Adrenal gland (tissue), 12 donors: Measurements from ENCODE around the gene MMP13. TPM values are rescaled to one million over a fixed set of nuclear protein-coding genes. Genes with fewer than 3 reads are reported as not detected.

Experiments used
- DNase-seq, 7 donors: peaks; one replicate each; pipeline ENCODE4 v3.0.0-alpha.2; 2019 to 2020
- H3K27ac ChIP-seq, 5 donors: fragments of 200-600 bp; sonication (generic) in 4 of 5; 1 replicate in 3 of 5; 2 replicates in 2 of 5; pipeline versions ENCODE4 v1.5.1 to v1.8.0; 2016 to 2020; ENCODE audit warnings: mild to moderate bottlenecking in 1 of 5
- H3K27me3 ChIP-seq: fragments of 200-600 bp; 2 replicates; pipeline ENCODE4 v1.8.0; 2021
- H3K36me3 ChIP-seq, 2 donors: fragments of 200-600 bp; replicated peaks in 1 of 2; 1 replicate in 1 of 2; 2 replicates in 1 of 2; pipeline versions ENCODE4 v1.5.1 to v1.8.0; 2018 to 2022
- H3K4me1 ChIP-seq, 2 donors: fragments of 200-600 bp; replicated peaks in 1 of 2; 1 replicate in 1 of 2; 2 replicates in 1 of 2; pipeline versions ENCODE4 v1.5.1 to v1.8.0; 2018 to 2021
- H3K4me3 ChIP-seq, 4 donors: fragments of 200-600 bp; sonication (generic) in 3 of 4; one replicate each; pipeline ENCODE4 v1.5.1; 2016 to 2018
- H3K9me3 ChIP-seq, 3 donors: fragments of 200-600 bp; sonication (generic) in 1 of 3; replicated peaks in 1 of 3; 1 replicate in 2 of 3; 2 replicates in 1 of 3; pipeline versions ENCODE4 v1.5.1 to v1.8.0; 2016 to 2021
- CTCF ChIP-seq, 6 experiments: fragments of 450-650 bp in 4 of 6; fragments of 200-600 bp in 2 of 6; sonication (generic) in 1 of 6; IDR thresholded peaks; 1 replicate in 5 of 6; 2 replicates in 1 of 6; pipeline versions ENCODE4 v1.5.1 to v1.8.0; 2016 to 2021; ENCODE audit warnings: antibody characterized with exemption in 6 of 6, mild to moderate bottlenecking in 2 of 6, moderate library complexity in 1 of 6
- POLR2A ChIP-seq, 2 donors: fragments of 450-650 bp; IDR thresholded peaks; one replicate each; pipeline ENCODE4 v1.6.1; 2017; ENCODE audit warnings: antibody characterized with exemption in 2 of 2, mild to moderate bottlenecking in 2 of 2, moderate library complexity in 1 of 2
- WGBS, 4 donors: extraction: QIAGEN DNeasy Blood & Tissue Kit in 2 of 4; methylation state at CpG; one replicate each; pipeline versions ENCODE4 v1.1.5 to v1.1.7; 2013 to 2017; 5-methylcytosine and 5-hydroxymethylcytosine counted together
- intact Hi-C, 2 donors: fragments of 100-400 bp; cut with DNase I; formaldehyde crosslinking; loops; one replicate each; pipeline versions ENCODE4 v1.14.1 to v1.15.0; 2022 to 2023
- polyA plus RNA-seq, 3 donors: library from polyadenylated mRNA; stranded (reverse); fragments of 200-250 nt in 2 of 3; fragments of 350-450 nt in 1 of 3; fragmentation: Illumina TruSeq in 1 of 3; extraction: RNeasy Lipid Tissue Mini Kit (QIAGEN cat#74804) in 1 of 3; gene quantifications; one replicate each; pipeline ENCODE4 v1.2.3, GENCODE V29; 2013 to 2014
- small RNA-seq, 2 donors: library from RNA; depleted of rRNA; stranded (forward); fragments of <200 nt; gene quantifications; one replicate each; pipeline ENCODE3, GENCODE V24; 2016
- total RNA-seq, 9 donors: library from RNA; depleted of rRNA in 4 of 9; stranded (reverse); fragments of >200 nt in 4 of 9; fragments of 120-200 nt in 1 of 9; fragmentation: NEBNext Ultra II Directional in 1 of 9; extraction: Animal tissue kit (Norgen Biotek cat#: 25700) in 1 of 9; gene quantifications; one replicate each; pipeline versions ENCODE4 v1.1.0 to v1.2.4, GENCODE V29; 2013 to 2023
- donor health status: healthy with polysubstance abuse.
- donor health status: Bipolar disorder and iron deficiency.
- donor health status: DM: yes; HTN: yes; CAD: no.
- donor health status: DM: no; HTN: no; CAD: no.
- donor health status: DM: no; HTN: no; CAD: no.
- donor health status: DM: yes; HTN: yes; CAD: no.

MMP13 gene
- total and polyA plus RNA-seq, 12 donors: not detected

DNA sequence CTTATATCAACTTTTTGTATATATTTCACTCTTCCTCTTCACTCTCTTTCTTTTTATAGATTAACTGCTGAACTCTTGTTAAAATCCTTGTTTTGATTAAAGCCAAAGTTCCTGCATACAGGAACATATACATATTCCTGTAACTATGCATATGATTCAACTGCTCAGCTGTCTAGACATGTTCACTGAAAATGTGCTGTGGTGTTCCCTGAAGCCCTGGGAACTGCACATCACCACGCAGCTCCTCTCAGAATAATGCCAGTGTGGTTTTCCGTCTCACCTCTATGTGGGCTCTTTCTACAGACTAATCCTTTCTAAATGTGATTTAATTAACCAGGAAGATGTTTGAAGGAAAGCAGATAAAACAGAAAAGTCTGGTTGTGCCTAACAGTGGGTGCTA is 55.2 kb downstream of the MMP13 start:
- H3K27ac ChIP-seq: no peak overlapping the region
- H3K27me3 ChIP-seq: no peaks in the 10 kb centered on the region
- H3K4me1 ChIP-seq: no peaks in the 10 kb centered on the region
- no peak overlapping the region for H3K4me3 ChIP-seq
- H3K9me3 ChIP-seq: no peaks in the 10 kb centered on the region
- no peaks in the 10 kb centered on the region for H3K36me3 ChIP-seq
- intact Hi-C loops: no loop called here
- WGBS, 4 donors: 77 to 94% (median 87%) methylated on average over 2 of the region's 2 CpGs
- no peak for DNase-seq
- TF ChIP-seq POLR2A (IDR thresholded peaks at IDR 0.05) (no peak), CTCF (IDR thresholded peaks at IDR 0.05) (no peak)

Small RNA genes lying within 50 kb of the gene (small RNA-seq; reads per million reads assigned to genes)
- 0 reads per million in 2 donors for gene RNU7-159P

Other genes starting within 250 kb of the MMP13 start
- not detected for gene MMP27, start 250.0 kb downstream of the MMP13 start, total RNA-seq
- not detected for gene MMP27, start 250.0 kb downstream of the MMP13 start, polyA plus RNA-seq
- gene MMP8, start 230.8 kb downstream of the MMP13 start, total RNA-seq: under 1 TPM in 4 of 9 donors, not detected in 5; 0.08 to 0.34 (median 0.17) TPM
- gene MMP8, start 230.8 kb downstream of the MMP13 start, polyA plus RNA-seq: 1 to 10 TPM in 1 of 3 donors, not detected in 2; 1.4 TPM
- not detected for gene MMP10, start 175.1 kb downstream of the MMP13 start, total RNA-seq
- gene MMP10, start 175.1 kb downstream of the MMP13 start, polyA plus RNA-seq: not detected
- gene MMP1, start 157.6 kb downstream of the MMP13 start, total RNA-seq: not detected
- under 1 TPM in 1 of 3 donors, not detected in 2; 0.07 TPM for gene MMP1, start 157.6 kb downstream of the MMP13 start, polyA plus RNA-seq
- gene MMP3, start 112.1 kb downstream of the MMP13 start, total RNA-seq: under 1 TPM in 3 of 9 donors, not detected in 6; 0.14 to 0.69 (median 0.20) TPM
- not detected for gene MMP3, start 112.1 kb downstream of the MMP13 start, polyA plus RNA-seq
- gene MMP12, start 80.8 kb downstream of the MMP13 start, total RNA-seq: not detected
- not detected for gene MMP12, start 80.8 kb downstream of the MMP13 start, polyA plus RNA-seq
- gene DCUN1D5, start 136.4 kb upstream of the MMP13 start, total RNA-seq: 10 to 100 TPM; 17.6 to 89.7 (median 27.5) TPM
- gene DCUN1D5, start 136.4 kb upstream of the MMP13 start, polyA plus RNA-seq: 10 to 100 TPM in 2 of 3 donors, 1 to 10 TPM in 1; 9.2 to 33.6 (median 11.7) TPM
- 10 to 100 TPM; 12.8 to 26.2 (median 17.3) TPM for gene DYNC2H1, start 153.7 kb upstream of the MMP13 start, total RNA-seq
- gene DYNC2H1, start 153.7 kb upstream of the MMP13 start, polyA plus RNA-seq: 10 to 100 TPM; 11.0 to 30.6 (median 30.4) TPM